Skin of body (tissue), 2 donors: Measurements from ENCODE around the gene CBLB. TPM values are rescaled to one million over a fixed set of nuclear protein-coding genes. Genes with fewer than 3 reads are reported as not detected.
A peak's percentile ranks its signal among the peaks of the same experiment; 100 is the strongest.

Experiments
- DNase-seq: peaks from one replicate; lab custom pipeline; 2025; lab: John Stamatoyannopoulos, UW
- total RNA-seq: library from RNA; depleted of rRNA; stranded (reverse); fragments of >200 nt; gene quantifications from one replicate; pipeline ENCODE4 v1.2.3, GENCODE V29; 2014

CBLB gene
- total RNA-seq, 1 donor from 2014 or later = 41.3 TPM

GRCh38 chr3:105876780-105877327 is 8.0 kb upstream of the CBLB start:
- DNase-seq = no peak

- DNase-seq = no peak
Observed at GRCh38 chr3:105869861-105870755, 1.3 kb upstream of the CBLB start.

DNA sequence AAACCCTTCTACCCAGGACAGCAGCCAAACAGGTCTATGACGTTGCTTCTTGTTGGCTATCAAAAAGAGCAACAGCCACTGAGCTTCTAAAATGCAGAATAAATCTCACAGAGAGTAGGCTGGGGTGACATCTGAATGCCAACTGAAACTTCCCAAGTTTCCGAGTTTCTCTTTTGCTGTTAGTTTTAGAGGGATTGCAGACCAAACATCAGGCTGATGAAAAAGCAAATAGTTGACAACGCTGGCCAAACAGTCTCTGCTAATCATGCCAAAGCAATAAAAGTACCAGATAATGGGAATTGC is 670 bp upstream of the CBLB start:
- DNase-seq = no peak

DNA sequence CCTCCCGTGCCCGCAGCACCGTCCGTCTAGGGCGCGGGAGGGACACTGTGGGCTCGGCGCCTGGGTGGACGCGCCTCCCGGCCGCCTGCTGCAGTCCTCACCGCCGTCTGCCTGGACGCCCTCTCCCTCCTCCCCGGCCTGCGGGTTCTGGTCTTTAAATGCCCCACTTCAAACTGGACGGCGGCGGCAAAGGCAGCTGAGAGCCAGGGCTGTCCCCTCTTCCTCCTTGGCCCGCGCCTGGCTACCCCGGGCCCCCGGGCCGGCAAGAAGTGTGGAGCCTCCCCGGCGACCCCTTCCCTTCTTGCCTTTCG is 426 bp downstream of the CBLB start:
- DNase-seq = no peak

DNA sequence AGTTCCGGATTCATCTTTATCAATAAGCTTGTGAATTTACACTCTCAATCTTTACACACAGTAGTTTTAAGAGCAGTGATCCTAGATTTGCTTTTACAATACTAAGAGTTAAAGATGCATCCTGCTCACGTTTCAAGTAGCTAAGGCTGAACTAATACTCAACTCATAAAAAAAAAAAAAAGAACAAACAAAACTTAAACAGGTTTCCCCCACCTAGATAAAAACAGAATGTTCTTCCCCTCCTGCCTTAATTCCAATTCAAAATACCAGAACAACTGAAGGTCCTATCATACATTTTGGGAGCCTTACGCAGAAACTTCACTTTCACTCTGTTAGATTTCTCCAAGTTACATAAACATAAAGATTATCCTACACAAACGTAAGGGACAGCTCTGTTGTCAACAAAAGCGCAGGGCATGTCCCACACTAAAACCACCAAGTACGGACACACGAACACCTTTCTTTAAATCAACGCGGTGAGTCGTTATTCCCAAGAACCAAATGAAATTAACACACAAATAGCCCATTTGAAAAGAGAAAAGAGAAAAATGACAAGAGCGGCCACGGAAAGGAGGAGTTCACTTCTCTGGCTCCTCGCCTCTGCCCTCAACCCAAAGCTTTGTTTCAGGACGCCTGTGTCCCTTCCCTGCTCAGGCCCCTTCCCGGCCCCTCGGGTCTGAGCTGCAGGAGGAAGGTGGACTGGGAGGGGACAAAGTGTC is 941 bp downstream of the CBLB start:
- no peak for DNase-seq

- peak; percentile 52 for DNase-seq
Observed at GRCh38 chr3:105866656-105867653, 1.9 kb downstream of the CBLB start.

GRCh38 chr3:105865867-105866350 is 2.9 kb downstream of the CBLB start:
- no peak for DNase-seq

- DNase-seq = no peak
Observed at GRCh38 chr3:105865016-105865623, 3.7 kb downstream of the CBLB start.

GRCh38 chr3:105864212-105864611 is 4.6 kb downstream of the CBLB start:
- DNase-seq = no peak

DNA sequence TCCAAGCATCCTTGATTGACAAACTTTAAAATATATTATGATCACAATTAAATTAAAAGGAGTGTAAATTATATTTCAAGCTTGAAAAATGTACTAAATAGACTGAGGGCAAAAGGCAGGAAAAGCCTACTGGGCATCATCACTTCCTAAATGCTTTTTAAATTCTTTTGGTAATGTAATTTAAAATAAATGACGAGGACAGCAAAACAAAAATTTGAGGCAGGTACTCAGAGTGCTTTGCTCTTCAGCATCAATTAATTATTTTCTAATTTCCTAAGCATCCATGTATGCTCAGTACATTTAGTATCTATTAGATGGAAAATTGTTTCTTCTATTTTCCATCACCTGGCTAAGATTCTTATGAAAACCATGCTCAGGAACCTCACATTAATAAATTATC is 5.2 kb downstream of the CBLB start:
- DNase-seq = no peak

DNA sequence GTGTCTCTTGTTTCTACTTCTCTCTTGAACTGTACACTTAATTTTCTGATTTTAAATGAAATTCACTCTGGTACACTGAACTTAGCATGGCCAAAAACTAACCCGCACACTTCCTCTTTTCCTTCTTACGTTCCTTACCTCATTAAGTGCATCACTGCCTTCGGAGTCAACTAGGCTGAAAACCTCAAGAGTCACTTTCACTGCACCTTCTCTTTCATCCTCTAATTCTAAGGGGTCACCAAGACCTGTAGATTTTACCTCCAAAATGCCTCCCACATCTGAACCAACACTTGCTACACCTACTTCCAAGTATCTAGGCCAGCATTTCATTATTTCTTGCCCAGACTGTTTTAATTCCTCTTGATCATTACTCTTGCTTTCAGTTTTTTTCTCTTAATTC is 6.6 kb downstream of the CBLB start:
- DNase-seq = no peak

GRCh38 chr3:105860641-105861040 is 8.2 kb downstream of the CBLB start:
- no peak for DNase-seq

- no peak for DNase-seq
Observed at GRCh38 chr3:105858017-105858416, 10.8 kb downstream of the CBLB start.

- no peak for DNase-seq
Observed at GRCh38 chr3:105857601-105858000, 11.2 kb downstream of the CBLB start.

DNA sequence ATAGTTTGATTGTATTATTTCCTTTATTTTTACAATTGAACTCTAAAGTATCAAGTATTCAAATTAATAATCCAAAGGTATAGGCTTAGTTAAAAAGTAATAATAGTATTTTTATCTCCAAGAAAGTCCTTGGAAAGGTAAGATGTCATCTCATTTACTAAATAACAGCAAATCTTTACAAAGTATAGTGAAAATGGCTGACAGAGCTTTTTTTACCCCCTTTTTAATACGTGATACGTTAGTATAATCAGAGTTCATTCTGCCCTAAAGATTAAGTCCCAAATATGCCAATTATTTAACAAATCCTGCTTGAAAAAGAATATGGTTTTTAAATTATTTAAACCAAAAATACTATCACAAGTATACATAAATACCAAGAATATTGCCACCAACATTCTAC is 12.2 kb downstream of the CBLB start:
- DNase-seq = no peak

DNA sequence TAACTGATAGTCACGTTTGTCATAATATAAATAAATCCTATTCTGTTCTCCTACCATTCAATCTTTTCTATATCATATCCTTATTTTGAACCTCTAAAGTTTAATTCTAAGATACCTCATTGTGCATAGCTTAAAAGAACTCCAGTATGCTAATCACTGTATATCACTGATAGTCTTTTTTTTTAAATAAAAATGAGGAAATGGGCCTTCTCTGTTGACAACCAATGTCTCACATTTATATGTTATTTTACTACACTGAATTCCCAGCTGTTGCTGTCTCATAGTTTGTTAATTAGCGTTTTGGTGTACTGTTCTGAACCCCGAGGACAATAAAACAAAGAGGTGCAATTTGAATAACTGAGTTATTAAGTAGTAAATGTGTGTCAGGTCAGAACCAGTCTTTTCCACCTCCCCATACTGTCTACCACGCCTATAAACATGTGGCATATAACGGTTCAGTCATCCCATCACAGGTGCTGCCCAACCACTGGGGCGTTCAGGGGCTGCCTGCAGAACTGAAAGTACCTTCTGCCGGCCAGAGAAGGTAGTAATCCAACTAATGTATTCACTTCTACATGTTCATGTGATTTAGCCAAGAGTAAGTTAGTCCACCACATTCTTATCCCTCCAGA is 14.9 kb downstream of the CBLB start:
- no peak for DNase-seq

- DNase-seq = no peak
Observed at GRCh38 chr3:105851582-105851981, 17.2 kb downstream of the CBLB start.

- DNase-seq = no peak
Observed at GRCh38 chr3:105851176-105851575, 17.6 kb downstream of the CBLB start.

- DNase-seq = no peak
Observed at GRCh38 chr3:105850593-105850992, 18.2 kb downstream of the CBLB start.

- DNase-seq = no peak
Observed at GRCh38 chr3:105848821-105849220, 20.0 kb downstream of the CBLB start.

DNA sequence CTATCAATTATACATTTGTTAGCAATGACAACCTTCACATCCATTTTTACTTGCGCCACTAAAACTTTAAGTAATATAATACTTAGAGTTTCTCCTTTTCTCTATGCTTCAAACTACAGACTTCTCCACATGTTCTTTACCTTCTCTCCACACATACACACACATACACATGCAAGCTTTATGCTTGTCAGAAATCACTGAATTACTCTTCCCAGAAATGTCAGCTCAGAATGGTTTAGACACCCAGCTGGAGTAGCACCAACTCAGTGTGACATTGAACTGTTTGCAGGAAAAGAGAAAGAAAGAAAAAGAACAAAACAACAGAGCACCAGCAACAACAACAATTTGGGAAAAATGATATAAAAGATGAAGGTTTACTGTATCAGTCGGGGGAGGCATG is 20.9 kb downstream of the CBLB start:
- DNase-seq = no peak
